Measurements from ENCODE around the gene TAOK3. TPM values are rescaled to one million over a fixed set of nuclear protein-coding genes. Genes with fewer than 3 reads are reported as not detected.

The TAOK3 gene
- total RNA-seq, 2 donors from 2014 or later, result 33.4 to 40.6 TPM

GRCh38 chr12:118188690-118189371 lies 183.9 kb downstream of the TAOK3 start:
- H3K36me3 Mint-ChIP-seq (ENCODE audit: low read depth), result peaks cover 2% of the 10 kb centered on the region
- H3K27me3 Mint-ChIP-seq (ENCODE audit: insufficient read depth), result no peaks in the 10 kb centered on the region
- no peak overlapping the region for H3K4me3 ChIP-seq (ENCODE audit: low read length)
- H3K4me3 Mint-ChIP-seq, result no peak overlapping the region
- no peak overlapping the region for H3K27ac Mint-ChIP-seq
- no peak for TF ChIP-seq CTCF (conservative IDR thresholded peaks at IDR 0.05)
- H3K27ac ChIP-seq (ENCODE audit: low read depth, low read length), result peak overlapping the region; percentile 22
- DNase-seq, result no peak
- no peaks in the 10 kb centered on the region for H3K36me3 ChIP-seq (ENCODE audit: control insufficient read depth, insufficient read depth, low read length)
- H3K9ac ChIP-seq (ENCODE audit: extremely low read depth, low read length, poor library complexity, severe bottlenecking), result no peak overlapping the region
- H3K4me1 ChIP-seq (ENCODE audit: control insufficient read depth, insufficient read depth, low read length), result peaks cover 4% of the 10 kb centered on the region
- WGBS, 2 experiments (ENCODE audit: insufficient coverage in 1 of 2, insufficient read length in 1 of 2), result 91 to 100% methylated on average over 1 to 5 of the region's 10 CpGs
- no peaks in the 10 kb centered on the region for H3K27me3 ChIP-seq (ENCODE audit: control insufficient read depth, insufficient read depth, low read length, poor library complexity, severe bottlenecking)
- peaks cover 10% of the 10 kb centered on the region for H3K4me1 Mint-ChIP-seq
- H3K9me3 Mint-ChIP-seq, result no peaks in the 10 kb centered on the region
- no peaks in the 10 kb centered on the region for H3K9me3 ChIP-seq (ENCODE audit: control insufficient read depth, low read length)

- no peaks in the 10 kb centered on the region for H3K9me3 ChIP-seq (ENCODE audit: control insufficient read depth, low read length)
- H3K27ac Mint-ChIP-seq, result no peak overlapping the region
- peaks cover 4% of the 10 kb centered on the region for H3K4me1 ChIP-seq (ENCODE audit: control insufficient read depth, insufficient read depth, low read length)
- H3K36me3 ChIP-seq (ENCODE audit: control insufficient read depth, insufficient read depth, low read length), result no peaks in the 10 kb centered on the region
- no peak overlapping the region for H3K4me3 Mint-ChIP-seq
- H3K9ac ChIP-seq (ENCODE audit: extremely low read depth, low read length, poor library complexity, severe bottlenecking), result no peak overlapping the region
- no peak overlapping the region for H3K4me3 ChIP-seq (ENCODE audit: low read length)
- no peak for TF ChIP-seq CTCF (conservative IDR thresholded peaks at IDR 0.05)
- peaks cover 2% of the 10 kb centered on the region for H3K36me3 Mint-ChIP-seq (ENCODE audit: low read depth)
- 90 to 97% methylated on average over 6 of the region's 6 CpGs for WGBS, 2 experiments (ENCODE audit: insufficient coverage in 1 of 2, insufficient read length in 1 of 2)
- H3K27me3 ChIP-seq (ENCODE audit: control insufficient read depth, insufficient read depth, low read length, poor library complexity, severe bottlenecking), result no peaks in the 10 kb centered on the region
- DNase-seq, result no peak
- no peaks in the 10 kb centered on the region for H3K9me3 Mint-ChIP-seq
- no peaks in the 10 kb centered on the region for H3K27me3 Mint-ChIP-seq (ENCODE audit: insufficient read depth)
- H3K27ac ChIP-seq (ENCODE audit: low read depth, low read length), result no peak overlapping the region
- H3K4me1 Mint-ChIP-seq, result peaks cover 10% of the 10 kb centered on the region
These were observed 184.8 kb downstream of the TAOK3 start for GRCh38 chr12:118187751-118188435.

GRCh38 chr12:118185602-118186397 lies 186.9 kb downstream of the TAOK3 start:
- H3K4me3 Mint-ChIP-seq, result no peak overlapping the region
- no peak overlapping the region for H3K27ac Mint-ChIP-seq
- no peaks in the 10 kb centered on the region for H3K27me3 ChIP-seq (ENCODE audit: control insufficient read depth, insufficient read depth, low read length, poor library complexity, severe bottlenecking)
- H3K4me1 ChIP-seq (ENCODE audit: control insufficient read depth, insufficient read depth, low read length), result peaks cover 4% of the 10 kb centered on the region
- no peak overlapping the region for H3K27ac ChIP-seq (ENCODE audit: low read depth, low read length)
- H3K4me1 Mint-ChIP-seq, result peaks cover 10% of the 10 kb centered on the region
- no peak overlapping the region for H3K9ac ChIP-seq (ENCODE audit: extremely low read depth, low read length, poor library complexity, severe bottlenecking)
- DNase-seq, result no peak
- no peaks in the 10 kb centered on the region for H3K9me3 Mint-ChIP-seq
- WGBS, 2 experiments (ENCODE audit: insufficient coverage in 1 of 2, insufficient read length in 1 of 2), result 88 to 96% methylated on average over 3 to 4 of the region's 5 CpGs
- peaks cover 10% of the 10 kb centered on the region for H3K36me3 Mint-ChIP-seq (ENCODE audit: low read depth)
- H3K4me3 ChIP-seq (ENCODE audit: low read length), result no peak overlapping the region
- no peaks in the 10 kb centered on the region for H3K27me3 Mint-ChIP-seq (ENCODE audit: insufficient read depth)
- no peaks in the 10 kb centered on the region for H3K36me3 ChIP-seq (ENCODE audit: control insufficient read depth, insufficient read depth, low read length)
- no peaks in the 10 kb centered on the region for H3K9me3 ChIP-seq (ENCODE audit: control insufficient read depth, low read length)
- TF ChIP-seq CTCF (conservative IDR thresholded peaks at IDR 0.05), result no peak

All from endodermal cell (in vitro differentiated cells).